Skeletal muscle tissue (tissue), 4 donors: ENCODE measurements around the gene KCTD16. TPM values are rescaled to one million over a fixed set of nuclear protein-coding genes. Genes with fewer than 3 reads are reported as not detected.

Experiments
- H3K27ac ChIP-seq: one replicate; pipeline ENCODE4 v1.7.0; 2013; ENCODE audit warnings: mild to moderate bottlenecking, low read depth, low read length, inconsistent platforms
- H3K27me3 ChIP-seq, 3 donors: one replicate each; pipeline ENCODE4 v1.7.0; 2013; ENCODE audit warnings: low read length in 3 of 3; ENCODE audit not compliant: control insufficient read depth in 3 of 3, insufficient read depth in 3 of 3
- H3K36me3 ChIP-seq, 3 donors: one replicate each; pipeline ENCODE4 v1.7.0; 2013; ENCODE audit warnings: low read length in 3 of 3; ENCODE audit not compliant: control insufficient read depth in 3 of 3, insufficient read depth in 3 of 3
- H3K4me1 ChIP-seq, 3 donors: one replicate each; pipeline ENCODE4 v1.7.0; 2013; ENCODE audit warnings: low read length in 3 of 3, mild to moderate bottlenecking in 3 of 3; ENCODE audit not compliant: control insufficient read depth in 3 of 3, insufficient read depth in 3 of 3
- H3K4me3 ChIP-seq, 3 donors: one replicate each; pipeline ENCODE4 v1.7.0; 2013; ENCODE audit warnings: low read length in 3 of 3
- H3K9ac ChIP-seq, 3 donors: one replicate each; pipeline ENCODE4 v1.7.0; 2013; ENCODE audit warnings: low read length in 3 of 3, mild to moderate bottlenecking in 3 of 3, moderate library complexity in 2 of 3, low read depth in 1 of 3
- H3K9me3 ChIP-seq, 3 donors: one replicate each; pipeline ENCODE4 v1.7.0; 2013; ENCODE audit warnings: low read length in 3 of 3; ENCODE audit not compliant: control insufficient read depth in 3 of 3
- total RNA-seq: library from RNA; depleted of rRNA; stranded (reverse); fragments of >200 nt; gene quantifications from one replicate; pipeline ENCODE4 v1.2.3, GENCODE V29; 2014
- donor health status: Osteomylitis.

Gene KCTD16
- total RNA-seq, 1 donor from 2014 or later = under 0.01 TPM

GRCh38 chr5:144156767-144157171 is 13.9 kb upstream of the KCTD16 start:
- H3K4me3 ChIP-seq = no peak overlapping the region
- no peaks in the 10 kb centered on the region for H3K4me1 ChIP-seq
- no peak overlapping the region for H3K9ac ChIP-seq
- no peaks in the 10 kb centered on the region for H3K9me3 ChIP-seq
- H3K27ac ChIP-seq = no peak overlapping the region
- H3K36me3 ChIP-seq = peaks cover 4 to 13% (median 13%) of the 10 kb centered on the region in 3 donors
- H3K27me3 ChIP-seq = no peaks in the 10 kb centered on the region

- no peaks in the 10 kb centered on the region for H3K4me1 ChIP-seq
- peaks cover 16 to 53% (median 47%) of the 10 kb centered on the region in 3 donors for H3K36me3 ChIP-seq
- H3K4me3 ChIP-seq = no peak overlapping the region
- H3K27me3 ChIP-seq = no peaks in the 10 kb centered on the region
- no peaks in the 10 kb centered on the region for H3K9me3 ChIP-seq
- no peak overlapping the region for H3K27ac ChIP-seq
- H3K9ac ChIP-seq = no peak overlapping the region
Observed at GRCh38 chr5:144162686-144163085, 8.0 kb upstream of the KCTD16 start.

- Histone ChIP-seq H3K27me3 (no peaks in the 10 kb centered on the region), H3K4me3 (no peak overlapping the region), H3K36me3 (peaks cover 11 to 48% (median 35%) of the 10 kb centered on the region in 3 donors), H3K9me3 (no peaks in the 10 kb centered on the region), H3K27ac (no peak overlapping the region), H3K4me1 (peaks cover 9 to 18% (median 10%) of the 10 kb centered on the region in 3 donors), H3K9ac (no peak overlapping the region)
Observed at GRCh38 chr5:144166696-144167095, 4.0 kb upstream of the KCTD16 start.

GRCh38 chr5:144167998-144168397 is 2.7 kb upstream of the KCTD16 start:
- H3K4me3 ChIP-seq = no peak overlapping the region
- no peaks in the 10 kb centered on the region for H3K27me3 ChIP-seq
- H3K36me3 ChIP-seq = peaks cover 8 to 36% (median 28%) of the 10 kb centered on the region in 3 donors
- H3K9ac ChIP-seq = no peak overlapping the region
- H3K9me3 ChIP-seq = no peaks in the 10 kb centered on the region
- peaks cover 9 to 18% (median 10%) of the 10 kb centered on the region in 3 donors for H3K4me1 ChIP-seq
- H3K27ac ChIP-seq = no peak overlapping the region

GRCh38 chr5:144169904-144170275 is 783 bp upstream of the KCTD16 start:
- Histone ChIP-seq H3K9ac (peak overlapping the region; percentile 86 to 95 (median 94)), H3K27ac (peak overlapping the region; percentile 75), H3K4me3 (peak overlapping the region; percentile 79 to 99 (median 92)), H3K4me1 (peaks cover 9 to 18% (median 10%) of the 10 kb centered on the region in 3 donors), H3K27me3 (peaks cover 0 to 5% (median 2%) of the 10 kb centered on the region in 3 donors), H3K36me3 (peaks cover under 1 to 20% (median 10%) of the 10 kb centered on the region in 3 donors), H3K9me3 (no peaks in the 10 kb centered on the region)

GRCh38 chr5:144173766-144174165 is 3.1 kb downstream of the KCTD16 start:
- Histone ChIP-seq H3K9ac (no peak overlapping the region), H3K27me3 (peaks cover 0 to 5% (median 2%) of the 10 kb centered on the region in 3 donors), H3K27ac (no peak overlapping the region), H3K4me3 (no peak overlapping the region), H3K36me3 (peaks cover 0 to 2% (median 0%) of the 10 kb centered on the region in 3 donors), H3K9me3 (no peaks in the 10 kb centered on the region), H3K4me1 (peaks cover 8 to 16% (median 10%) of the 10 kb centered on the region in 3 donors)

GRCh38 chr5:144177548-144177947 is 6.9 kb downstream of the KCTD16 start:
- H3K9me3 ChIP-seq = no peaks in the 10 kb centered on the region
- H3K9ac ChIP-seq = no peak overlapping the region
- no peaks in the 10 kb centered on the region for H3K4me1 ChIP-seq
- no peak overlapping the region for H3K27ac ChIP-seq
- no peak overlapping the region for H3K4me3 ChIP-seq
- peaks cover 0 to 5% (median 2%) of the 10 kb centered on the region in 3 donors for H3K27me3 ChIP-seq
- H3K36me3 ChIP-seq = no peaks in the 10 kb centered on the region

- H3K9me3 ChIP-seq = no peaks in the 10 kb centered on the region
- H3K4me3 ChIP-seq = no peak overlapping the region
- H3K27me3 ChIP-seq = no peaks in the 10 kb centered on the region
- no peaks in the 10 kb centered on the region for H3K4me1 ChIP-seq
- H3K27ac ChIP-seq = no peak overlapping the region
- H3K36me3 ChIP-seq = no peaks in the 10 kb centered on the region
- H3K9ac ChIP-seq = no peak overlapping the region
Observed at GRCh38 chr5:144179226-144179625, 8.6 kb downstream of the KCTD16 start.

- no peak overlapping the region for H3K27ac ChIP-seq
- no peaks in the 10 kb centered on the region for H3K9me3 ChIP-seq
- H3K27me3 ChIP-seq = no peaks in the 10 kb centered on the region
- no peaks in the 10 kb centered on the region for H3K4me1 ChIP-seq
- H3K9ac ChIP-seq = no peak overlapping the region
- H3K36me3 ChIP-seq = no peaks in the 10 kb centered on the region
- no peak overlapping the region for H3K4me3 ChIP-seq
Observed at GRCh38 chr5:144183254-144183889, 12.7 kb downstream of the KCTD16 start.

- Histone ChIP-seq H3K36me3 (no peaks in the 10 kb centered on the region), H3K9ac (no peak overlapping the region), H3K4me3 (no peak overlapping the region), H3K27me3 (no peaks in the 10 kb centered on the region), H3K9me3 (no peaks in the 10 kb centered on the region), H3K27ac (no peak overlapping the region), H3K4me1 (no peaks in the 10 kb centered on the region)
Observed at GRCh38 chr5:144187699-144188294, 17.1 kb downstream of the KCTD16 start.
